Measurements from ENCODE around the gene PRUNE2. TPM values are rescaled to one million over a fixed set of nuclear protein-coding genes. Genes with fewer than 3 reads are reported as not detected.

Gene PRUNE2
- polyA plus RNA-seq, 3 donors, result 0.72 to 1.8 (median 1.5) TPM

DNA sequence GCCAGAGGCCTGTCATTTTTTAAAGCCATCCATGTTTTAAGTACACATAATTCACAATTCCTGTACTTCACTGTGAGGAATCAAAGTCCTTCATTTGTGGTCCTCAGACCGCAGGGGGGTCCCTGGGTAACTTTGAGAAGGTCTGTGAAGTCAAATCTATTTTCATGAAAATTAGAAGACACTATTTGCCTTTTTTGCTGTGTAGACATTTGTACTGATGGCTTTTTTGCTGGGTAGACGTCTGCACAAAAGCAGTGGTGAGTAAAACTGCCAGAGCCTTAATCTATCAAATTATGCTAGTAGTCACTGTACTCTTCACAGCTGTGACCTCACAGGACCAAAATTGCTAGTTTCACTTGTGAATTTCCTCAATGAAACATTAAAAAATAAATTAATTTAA lies 25.7 kb downstream of the PRUNE2 start:
- peaks cover 1 to 12% (median 3%) of the 10 kb centered on the region in 3 donors for H3K27me3 Mint-ChIP-seq (ENCODE audit: low read depth in 3 of 3)
- H3K4me1 Mint-ChIP-seq, result no peaks in the 10 kb centered on the region
- Histone ChIP-seq H3K27me3 (ENCODE audit: control insufficient read depth in 2 of 2, insufficient read depth in 2 of 2, low read length in 2 of 2) (no peaks in the 10 kb centered on the region), H3K4me2 (replicated peaks; ENCODE audit: extremely low read depth, low read length, poor library complexity, severe bottlenecking) (no peak overlapping the region), H3K27ac (ENCODE audit: low read depth in 1 of 2, low read length in 2 of 2) (no peak overlapping the region), H3K4me1 (ENCODE audit: control insufficient read depth in 1 of 2, insufficient read depth in 2 of 2, low read length in 2 of 2) (no peaks in the 10 kb centered on the region), H2AFZ (ENCODE audit: insufficient read depth, low read depth, low read length, poor library complexity, severe bottlenecking) (no peak overlapping the region), H3K36me3 (replicated peaks in 1 of 2; ENCODE audit: control insufficient read depth in 1 of 2, insufficient read depth in 2 of 2, low read length in 2 of 2) (no peaks in the 10 kb centered on the region), H4K20me1 (ENCODE audit: insufficient read depth, low read length) (no peaks in the 10 kb centered on the region), H3K4me3 (replicated peaks in 1 of 3; ENCODE audit: low read depth in 2 of 3, low read length in 3 of 3) (no peak overlapping the region), H3K79me2 (ENCODE audit: insufficient read depth, low read length) (no peaks in the 10 kb centered on the region), H3K9ac (ENCODE audit: insufficient read depth, low read length, poor library complexity, severe bottlenecking) (no peak overlapping the region), H3K9me3 (replicated peaks in 1 of 2; ENCODE audit: control insufficient read depth in 1 of 2, insufficient read depth in 1 of 2, low read length in 2 of 2) (no peaks in the 10 kb centered on the region)
- H3K9me3 Mint-ChIP-seq, result peaks cover 0 to 3% (median 0%) of the 10 kb centered on the region in 7 donors
- WGBS (ENCODE audit: insufficient coverage), result no CpG with 5 or more reads among the region's 2 CpGs
- intact Hi-C loops (cut with micrococcal nuclease), result no loop called here
- DNase-seq, result no peak
- TF ChIP-seq, protein P1, sequence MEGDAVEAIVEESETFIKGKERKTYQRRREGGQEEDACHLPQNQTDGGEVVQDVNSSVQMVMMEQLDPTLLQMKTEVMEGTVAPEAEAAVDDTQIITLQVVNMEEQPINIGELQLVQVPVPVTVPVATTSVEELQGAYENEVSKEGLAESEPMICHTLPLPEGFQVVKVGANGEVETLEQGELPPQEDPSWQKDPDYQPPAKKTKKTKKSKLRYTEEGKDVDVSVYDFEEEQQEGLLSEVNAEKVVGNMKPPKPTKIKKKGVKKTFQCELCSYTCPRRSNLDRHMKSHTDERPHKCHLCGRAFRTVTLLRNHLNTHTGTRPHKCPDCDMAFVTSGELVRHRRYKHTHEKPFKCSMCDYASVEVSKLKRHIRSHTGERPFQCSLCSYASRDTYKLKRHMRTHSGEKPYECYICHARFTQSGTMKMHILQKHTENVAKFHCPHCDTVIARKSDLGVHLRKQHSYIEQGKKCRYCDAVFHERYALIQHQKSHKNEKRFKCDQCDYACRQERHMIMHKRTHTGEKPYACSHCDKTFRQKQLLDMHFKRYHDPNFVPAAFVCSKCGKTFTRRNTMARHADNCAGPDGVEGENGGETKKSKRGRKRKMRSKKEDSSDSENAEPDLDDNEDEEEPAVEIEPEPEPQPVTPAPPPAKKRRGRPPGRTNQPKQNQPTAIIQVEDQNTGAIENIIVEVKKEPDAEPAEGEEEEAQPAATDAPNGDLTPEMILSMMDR (IDR thresholded peaks at IDR 0.05), result no peak
- H3K36me3 Mint-ChIP-seq, result no peaks in the 10 kb centered on the region
- no peak overlapping the region for H3K27ac Mint-ChIP-seq
- H3K4me3 Mint-ChIP-seq, result no peak overlapping the region

DNA sequence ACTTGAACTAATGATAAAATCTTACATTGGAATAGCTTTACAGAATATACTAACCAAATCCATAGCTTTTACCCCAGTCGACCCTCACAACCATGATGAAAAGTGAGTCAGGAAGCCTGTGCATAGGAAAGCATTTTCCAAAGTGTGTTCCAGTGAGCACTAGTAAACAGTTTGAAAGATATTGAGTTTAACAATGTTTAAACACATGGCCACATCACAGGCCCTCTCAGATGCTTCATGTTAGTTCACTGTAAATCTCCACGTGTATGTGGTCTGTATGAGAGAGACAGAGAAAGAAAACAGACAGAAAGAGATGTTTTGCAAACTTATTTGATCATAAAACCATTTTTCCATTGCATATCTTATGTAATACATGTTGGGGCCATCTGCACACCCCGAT lies 27.0 kb downstream of the PRUNE2 start:
- TF ChIP-seq, protein P1 (IDR thresholded peaks at IDR 0.05), result no peak
- H3K4me1 Mint-ChIP-seq, result no peaks in the 10 kb centered on the region
- H3K27ac ChIP-seq (ENCODE audit: low read depth in 1 of 2, low read length in 2 of 2), result no peak overlapping the region

More for the DNA sequence above, 27.0 kb downstream of the PRUNE2 start:
- Histone ChIP-seq H2AFZ (ENCODE audit: insufficient read depth, low read depth, low read length, poor library complexity, severe bottlenecking) (no peak overlapping the region), H3K36me3 (replicated peaks in 1 of 2; ENCODE audit: control insufficient read depth in 1 of 2, insufficient read depth in 2 of 2, low read length in 2 of 2) (no peaks in the 10 kb centered on the region), H3K27me3 (ENCODE audit: control insufficient read depth in 2 of 2, insufficient read depth in 2 of 2, low read length in 2 of 2) (no peaks in the 10 kb centered on the region), H4K20me1 (ENCODE audit: insufficient read depth, low read length) (no peaks in the 10 kb centered on the region), H3K4me3 (replicated peaks in 1 of 3; ENCODE audit: low read depth in 2 of 3, low read length in 3 of 3) (no peak overlapping the region), H3K9ac (ENCODE audit: insufficient read depth, low read length, poor library complexity, severe bottlenecking) (no peak overlapping the region), H3K4me1 (ENCODE audit: control insufficient read depth in 1 of 2, insufficient read depth in 2 of 2, low read length in 2 of 2) (no peaks in the 10 kb centered on the region), H3K79me2 (ENCODE audit: insufficient read depth, low read length) (no peaks in the 10 kb centered on the region), H3K4me2 (replicated peaks; ENCODE audit: extremely low read depth, low read length, poor library complexity, severe bottlenecking) (no peak overlapping the region), H3K9me3 (replicated peaks in 1 of 2; ENCODE audit: control insufficient read depth in 1 of 2, insufficient read depth in 1 of 2, low read length in 2 of 2) (no peaks in the 10 kb centered on the region)
- intact Hi-C loops (cut with micrococcal nuclease), result no loop called here
- Mint-ChIP-seq H3K36me3 (no peaks in the 10 kb centered on the region), H3K27me3 (ENCODE audit: low read depth in 3 of 3) (peaks cover 1 to 14% (median 4%) of the 10 kb centered on the region in 3 donors), H3K4me3 (no peak overlapping the region), H3K9me3 (peaks cover 0 to 3% (median 0%) of the 10 kb centered on the region in 7 donors), H3K27ac (no peak overlapping the region)
- DNase-seq, result no peak
- no CpG with 5 or more reads among the region's 3 CpGs for WGBS (ENCODE audit: insufficient coverage)

All from CD14-positive monocyte (primary cell).